ENCODE data around the gene NTNG2. TPM values are rescaled to one million over a fixed set of nuclear protein-coding genes. Genes with fewer than 3 reads are reported as not detected.

NTNG2 gene
- total RNA-seq, 1 experiment from 2014 or later = 6.0 TPM

- Histone ChIP-seq H4K20me1 (ENCODE audit: low read length) (no peaks in the 10 kb centered on the region), H3K79me2 (ENCODE audit: low read length) (no peaks in the 10 kb centered on the region), H3K9me2 (replicated peaks; ENCODE audit: low read length) (no peaks in the 10 kb centered on the region), H3K4me3 (ENCODE audit: low read length) (no peak overlapping the region), H3F3A (ENCODE audit: low read length, unreplicated experiment) (no peaks in the 10 kb centered on the region), H2AFZ (ENCODE audit: low read length) (no peak overlapping the region), H3K4me1 (ENCODE audit: insufficient read depth, low read length) (no peaks in the 10 kb centered on the region), H3K9ac (ENCODE audit: low read length) (no peak overlapping the region), H3K36me3 (ENCODE audit: low read depth, low read length) (no peaks in the 10 kb centered on the region), H3K27ac (ENCODE audit: low read length) (no peak overlapping the region), H3K9me3 (ENCODE audit: low read length) (no peaks in the 10 kb centered on the region), H3K4me2 (ENCODE audit: low read length) (no peak overlapping the region), H3K27me3 (ENCODE audit: low read length) (peaks cover 16% of the 10 kb centered on the region; the same call in 1 of the 2 replicates)
- no peak for DNase-seq
- ChIA-PET CTCF (no interaction called here), POLR2A (ENCODE audit: unreplicated experiment) (no interaction called here)
- TF ChIP-seq EZH2phosphoT487 (IDR thresholded peaks at IDR 0.05; ENCODE audit: borderline replicate concordance, low read length) (no peak), EZH2 (IDR thresholded peaks at IDR 0.05; ENCODE audit: low read length, unreplicated experiment) (no peak)
- TF ChIP-seq, protein P1, sequence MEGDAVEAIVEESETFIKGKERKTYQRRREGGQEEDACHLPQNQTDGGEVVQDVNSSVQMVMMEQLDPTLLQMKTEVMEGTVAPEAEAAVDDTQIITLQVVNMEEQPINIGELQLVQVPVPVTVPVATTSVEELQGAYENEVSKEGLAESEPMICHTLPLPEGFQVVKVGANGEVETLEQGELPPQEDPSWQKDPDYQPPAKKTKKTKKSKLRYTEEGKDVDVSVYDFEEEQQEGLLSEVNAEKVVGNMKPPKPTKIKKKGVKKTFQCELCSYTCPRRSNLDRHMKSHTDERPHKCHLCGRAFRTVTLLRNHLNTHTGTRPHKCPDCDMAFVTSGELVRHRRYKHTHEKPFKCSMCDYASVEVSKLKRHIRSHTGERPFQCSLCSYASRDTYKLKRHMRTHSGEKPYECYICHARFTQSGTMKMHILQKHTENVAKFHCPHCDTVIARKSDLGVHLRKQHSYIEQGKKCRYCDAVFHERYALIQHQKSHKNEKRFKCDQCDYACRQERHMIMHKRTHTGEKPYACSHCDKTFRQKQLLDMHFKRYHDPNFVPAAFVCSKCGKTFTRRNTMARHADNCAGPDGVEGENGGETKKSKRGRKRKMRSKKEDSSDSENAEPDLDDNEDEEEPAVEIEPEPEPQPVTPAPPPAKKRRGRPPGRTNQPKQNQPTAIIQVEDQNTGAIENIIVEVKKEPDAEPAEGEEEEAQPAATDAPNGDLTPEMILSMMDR (conservative IDR thresholded peaks at IDR 0.05; ENCODE audit: low read depth, low read length) = no peak
- intact Hi-C loops (cut with micrococcal nuclease) = no loop called here
- BruUV-seq (replicated peaks) = no TSS peak
- ATAC-seq = no peak
Measured at GRCh38 chr9:132200706-132201105, 38.8 kb downstream of the NTNG2 start.

- no peaks in the 10 kb centered on the region for H3K4me1 ChIP-seq (ENCODE audit: insufficient read depth, low read length)
- ChIA-PET POLR2A (ENCODE audit: unreplicated experiment) (no interaction called here), CTCF (no interaction called here)
- H3K4me3 ChIP-seq (ENCODE audit: low read length) = no peak overlapping the region
- intact Hi-C loops (cut with micrococcal nuclease) = no loop called here
- H3K9me3 ChIP-seq (ENCODE audit: low read length) = no peaks in the 10 kb centered on the region
- no peak overlapping the region for H3K4me2 ChIP-seq (ENCODE audit: low read length)
- no peak overlapping the region for H3K9ac ChIP-seq (ENCODE audit: low read length)
- no peaks in the 10 kb centered on the region for H3K9me2 ChIP-seq (replicated peaks; ENCODE audit: low read length)
- H3K79me2 ChIP-seq (ENCODE audit: low read length) = no peaks in the 10 kb centered on the region
- TF ChIP-seq EZH2phosphoT487 (IDR thresholded peaks at IDR 0.05; ENCODE audit: borderline replicate concordance, low read length) = no peak
- TF ChIP-seq EZH2 (IDR thresholded peaks at IDR 0.05; ENCODE audit: low read length, unreplicated experiment) = no peak
- TF ChIP-seq, protein P1 (conservative IDR thresholded peaks at IDR 0.05; ENCODE audit: low read depth, low read length) = no peak
- H2AFZ ChIP-seq (ENCODE audit: low read length) = no peak overlapping the region
- H3F3A ChIP-seq (ENCODE audit: low read length, unreplicated experiment) = no peaks in the 10 kb centered on the region
- no TSS peak for BruUV-seq (replicated peaks)
- H3K36me3 ChIP-seq (ENCODE audit: low read depth, low read length) = no peaks in the 10 kb centered on the region
- ATAC-seq = no peak
- peaks cover 16% of the 10 kb centered on the region; the same call in 1 of the 2 replicates for H3K27me3 ChIP-seq (ENCODE audit: low read length)
- no peak for DNase-seq
- H3K27ac ChIP-seq (ENCODE audit: low read length) = no peak overlapping the region
- no peaks in the 10 kb centered on the region for H4K20me1 ChIP-seq (ENCODE audit: low read length)
Measured at GRCh38 chr9:132201139-132201538, 39.3 kb downstream of the NTNG2 start.

DNA sequence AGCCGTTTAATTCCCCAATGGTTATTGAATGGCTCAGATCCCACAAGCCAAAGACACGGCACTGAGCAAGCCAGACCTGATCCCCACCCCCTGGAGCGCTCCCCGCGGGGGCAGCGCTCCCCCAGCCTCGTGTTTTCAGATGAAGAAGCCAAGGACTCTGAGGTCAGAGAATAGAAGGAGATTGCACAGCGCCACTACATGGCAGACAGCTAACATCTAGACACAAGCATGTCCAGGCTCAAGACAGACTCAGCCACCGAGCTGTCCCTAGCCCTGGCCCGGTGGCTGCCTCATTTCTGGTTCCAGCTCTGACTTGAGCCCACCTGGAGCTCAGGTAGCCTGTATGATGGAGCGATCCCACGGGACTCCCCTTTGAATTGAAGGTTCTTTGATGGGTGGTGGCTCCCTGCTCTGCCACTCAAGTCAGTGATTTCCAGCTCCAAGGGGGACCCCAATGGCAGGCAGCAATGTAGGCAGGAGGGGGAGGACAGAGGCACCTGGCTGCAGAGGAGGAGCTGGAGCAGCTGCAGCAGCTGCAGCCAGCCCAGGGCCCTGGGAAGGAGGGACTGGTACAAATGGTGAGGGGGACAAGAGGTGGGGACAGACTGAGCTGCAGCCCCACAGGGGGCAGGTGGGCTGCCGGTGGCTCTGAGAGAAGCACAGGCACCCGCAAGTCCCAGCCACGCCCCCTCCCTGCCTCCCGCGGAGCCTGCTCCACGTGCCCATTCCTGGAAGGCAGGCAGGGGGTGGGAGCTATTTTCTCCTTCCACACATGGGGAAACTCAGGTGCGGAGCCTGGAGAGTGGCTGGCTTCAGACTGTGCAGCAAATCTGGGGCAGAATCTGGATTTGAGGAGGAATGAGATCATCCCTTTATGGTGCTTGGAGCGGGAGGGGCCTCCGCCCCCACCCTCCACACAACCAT lies 40.2 kb downstream of the NTNG2 start:
- no TSS peak for BruUV-seq (replicated peaks)
- ATAC-seq = peak; percentile 64
- Histone ChIP-seq H3K27ac (ENCODE audit: low read length) (no peak overlapping the region), H2AFZ (ENCODE audit: low read length) (no peak overlapping the region), H3K9me3 (ENCODE audit: low read length) (no peaks in the 10 kb centered on the region), H3K9ac (ENCODE audit: low read length) (no peak overlapping the region), H3K4me3 (ENCODE audit: low read length) (no peak overlapping the region), H3K27me3 (ENCODE audit: low read length) (peaks cover 16% of the 10 kb centered on the region; the same call in 1 of the 2 replicates), H4K20me1 (ENCODE audit: low read length) (no peaks in the 10 kb centered on the region), H3K4me2 (ENCODE audit: low read length) (no peak overlapping the region), H3K79me2 (ENCODE audit: low read length) (no peaks in the 10 kb centered on the region), H3K4me1 (ENCODE audit: insufficient read depth, low read length) (no peaks in the 10 kb centered on the region), H3K36me3 (ENCODE audit: low read depth, low read length) (no peaks in the 10 kb centered on the region), H3F3A (ENCODE audit: low read length, unreplicated experiment) (no peaks in the 10 kb centered on the region), H3K9me2 (replicated peaks; ENCODE audit: low read length) (no peaks in the 10 kb centered on the region)
- ChIA-PET CTCF (interaction anchor here (1.2 kb wide), 1 partner anchor 34 kb away, joined by 6 read pairs; no protein-coding TSS in a partner anchor), POLR2A (ENCODE audit: unreplicated experiment) (no interaction called here)
- no peak for TF ChIP-seq EZH2phosphoT487 (IDR thresholded peaks at IDR 0.05; ENCODE audit: borderline replicate concordance, low read length)
- TF ChIP-seq, protein P1 (conservative IDR thresholded peaks at IDR 0.05; ENCODE audit: low read depth, low read length) = peak; percentile 46; the same call in 1 of the 2 replicates
- intact Hi-C loops (cut with micrococcal nuclease) = no loop called here
- DNase-seq = no peak
